ENCODE results near the gene LINC00237.

- TF ChIP-seq POLR2AphosphoS5 (IDR thresholded peaks at IDR 0.05) = no peak
- TF ChIP-seq POLR2A (IDR thresholded peaks at IDR 0.05) = no peak
- no peak for TF ChIP-seq CTCF (IDR thresholded peaks at IDR 0.05)
- TF ChIP-seq EP300 (IDR thresholded peaks at IDR 0.05) = no peak
Measured at GRCh38 chr20:21114584-21114983, 8.4 kb upstream of the LINC00237 start.
